Gastroesophageal sphincter (tissue), 3 donors: ENCODE results near the gene WSB2.

Experiments used
- CTCF ChIP-seq, 4 experiments: fragments of 200-600 bp in 2 of 4; fragments of 450-650 bp in 2 of 4; sonication (generic) in 1 of 4; IDR thresholded peaks; one replicate each; pipeline ENCODE4 v1.5.1; 2017 to 2019; ENCODE audit warnings: antibody characterized with exemption in 4 of 4, mild to moderate bottlenecking in 2 of 4, moderate library complexity in 2 of 4
- EP300 ChIP-seq: sonication (generic); formaldehyde crosslinking; IDR thresholded peaks from one replicate; pipeline ENCODE4 v1.6.1; 2017; ENCODE audit warnings: antibody characterized with exemption, mild to moderate bottlenecking

GRCh38 chr12:118070650-118071049, 9.7 kb upstream of the WSB2 start:
- TF ChIP-seq CTCF (IDR thresholded peaks at IDR 0.05) = no peak
- TF ChIP-seq EP300 = no peak
